ENCODE measurements around the gene ADGRV1.

- TF ChIP-seq POLR2AphosphoS5 (IDR thresholded peaks at IDR 0.05; ENCODE audit: low read depth, low read length): no peak
- TF ChIP-seq TAF1 (IDR thresholded peaks at IDR 0.05; ENCODE audit: borderline replicate concordance, low read depth, low read length): no peak
Observed at GRCh38 chr5:90533794-90534193, 24.8 kb upstream of the ADGRV1 start.
